GM18951 (cell line): ENCODE results near the gene DPP8.

ENCODE experiments used
- POLR2A ChIP-seq: IDR thresholded peaks from 4 replicates; pipeline ENCODE4 v1.6.1; 2011; ENCODE audit warnings: mild to moderate bottlenecking; ENCODE audit not compliant: insufficient read length, insufficient read depth; ENCODE audit errors: extremely low read depth
- in situ Hi-C: fragments of 300-500 bp; cut with MboI; formaldehyde crosslinking; loops from one replicate; pipeline ENCODE4 v1.12.0; 2022; ENCODE audit warnings: low sequenced_read_pairs, mixed read lengths, inconsistent platforms; ENCODE audit not compliant: unreplicated experiment

DPP8 gene

DNA sequence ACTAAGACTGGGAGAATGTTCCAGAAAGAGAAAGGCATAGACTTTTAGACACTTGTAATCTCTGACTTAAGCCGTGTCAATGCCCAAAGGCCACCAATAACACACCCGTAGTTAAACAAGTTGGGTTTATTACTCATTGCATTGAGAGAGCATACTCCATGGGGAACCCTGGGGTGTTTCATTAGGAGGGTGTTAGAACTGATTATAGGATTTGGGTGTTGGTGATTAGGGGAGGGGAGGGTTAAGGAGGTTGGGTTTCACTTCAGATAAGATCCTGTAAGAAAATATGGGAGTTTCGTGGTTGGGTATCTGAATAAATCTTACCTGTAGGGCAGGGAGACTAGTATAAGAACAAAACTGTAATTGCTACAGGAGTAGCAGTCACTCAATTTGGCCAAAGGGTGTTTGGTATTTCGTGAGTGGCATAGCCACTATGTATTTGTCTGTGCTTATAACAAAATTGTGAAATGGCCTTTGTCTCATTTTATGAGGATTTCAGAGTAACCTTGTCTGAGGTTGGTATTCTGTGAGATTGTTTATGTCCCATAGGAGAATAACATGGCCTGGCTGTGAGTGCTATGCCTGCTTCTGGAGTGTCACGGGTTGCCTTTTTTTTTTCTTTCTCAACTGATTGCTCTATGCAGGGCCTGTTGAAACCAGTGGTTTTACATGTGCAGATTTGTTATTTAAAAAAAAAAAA, 15.7 kb upstream of the DPP8 start:
- TF ChIP-seq POLR2A: no peak

DNA sequence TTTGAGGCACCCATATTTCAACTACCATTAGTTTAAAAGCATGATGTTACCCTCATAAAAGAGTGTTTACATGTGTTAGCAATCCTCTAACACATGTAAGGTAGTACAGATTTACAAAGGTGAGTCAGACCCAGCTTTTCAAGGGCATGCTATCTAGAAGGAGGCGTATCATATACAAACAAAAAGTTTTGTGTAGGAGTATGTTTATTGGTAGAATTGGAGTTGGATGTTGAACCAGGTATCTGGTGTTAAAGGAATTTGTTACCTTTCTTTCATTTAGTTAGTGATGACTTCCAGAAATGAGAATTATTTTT, 15.2 kb upstream of the DPP8 start:
- in situ Hi-C loops: no loop called here
- no peak for TF ChIP-seq POLR2A

More for the DNA sequence above, 15.7 kb upstream of the DPP8 start:
- in situ Hi-C loops: no loop called here

DNA sequence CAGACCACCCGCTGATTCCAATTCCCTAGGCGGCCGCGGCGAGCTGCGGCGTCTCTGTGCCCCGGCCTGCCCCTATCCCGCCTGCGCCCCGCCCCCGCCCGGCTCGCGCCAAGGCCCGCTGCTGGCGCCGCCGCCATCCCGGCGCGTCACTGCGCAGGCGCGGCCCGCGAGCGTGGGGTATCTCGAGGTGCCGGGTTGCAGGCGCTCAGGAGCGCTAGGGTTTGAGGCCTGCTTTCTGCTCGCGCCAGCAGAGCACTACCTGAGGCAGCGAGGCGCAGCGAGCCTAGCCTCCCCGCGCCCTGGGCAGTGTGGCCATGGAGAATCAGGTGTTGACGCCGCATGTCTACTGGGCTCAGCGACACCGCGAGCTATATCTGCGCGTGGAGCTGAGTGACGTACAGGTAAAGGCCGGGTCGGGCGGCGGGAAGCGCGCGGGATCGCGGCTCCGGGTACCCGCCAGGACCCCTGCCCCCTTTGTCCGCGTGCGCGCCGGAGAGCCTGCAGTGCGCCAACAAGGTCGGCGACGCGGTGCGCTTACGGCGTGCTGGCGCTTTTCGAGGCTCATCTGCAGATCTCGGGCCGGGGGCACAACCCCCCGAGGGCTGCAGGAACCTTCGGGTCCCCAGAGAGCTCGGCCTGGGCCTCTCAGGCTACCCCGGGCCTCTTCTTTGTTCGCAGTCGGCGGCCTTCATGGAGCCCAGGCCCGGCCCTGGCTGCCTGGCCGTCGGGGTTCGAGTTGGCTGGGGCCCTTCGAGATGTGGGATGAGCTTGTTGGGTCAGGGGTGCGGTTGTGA, 13.0 kb upstream of the DPP8 start, which contains the start of gene HACD3:
TSS of gene HACD3 (plus strand) at position 146 of the 794 bp plus-strand sequence. CDS start at position 315, 169 bp downstream.
- TF ChIP-seq POLR2A: peak; percentile 79
- in situ Hi-C loops: no loop called here

DNA sequence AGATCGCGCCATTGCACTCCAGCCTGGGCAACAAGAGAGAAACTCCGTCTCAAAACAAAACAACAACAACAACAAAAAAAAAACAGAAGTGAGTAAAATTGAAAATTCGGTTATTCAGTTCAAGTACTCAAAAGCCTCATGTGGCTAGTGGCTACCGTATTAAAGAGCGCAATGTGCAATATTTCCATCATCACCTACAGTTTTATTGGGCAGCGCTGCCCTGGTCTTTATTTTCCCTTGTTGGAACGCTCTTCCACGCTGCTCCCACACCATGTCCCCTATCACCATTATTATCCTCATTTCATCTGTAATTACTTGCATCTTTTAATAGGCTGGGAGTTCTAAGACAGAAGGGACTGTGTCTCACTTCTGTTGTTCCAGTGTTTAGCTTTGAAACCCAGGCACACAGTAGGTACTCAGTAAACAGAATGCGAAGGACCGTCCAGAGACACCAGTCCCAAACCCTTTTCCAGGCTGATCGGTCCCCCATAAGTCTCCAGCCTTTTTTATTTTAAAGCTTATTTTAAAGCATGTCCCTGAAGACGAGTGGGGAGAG, 12.4 kb upstream of the DPP8 start:
- in situ Hi-C loops: no loop called here
- no peak for TF ChIP-seq POLR2A

- in situ Hi-C loops: no loop called here
- no peak for TF ChIP-seq POLR2A
These were observed 11.1 kb upstream of the DPP8 start for GRCh38 chr15:65528461-65529060.

- no peak for TF ChIP-seq POLR2A
- in situ Hi-C loops: no loop called here
These were observed 8.1 kb upstream of the DPP8 start for GRCh38 chr15:65525622-65526021.

GRCh38 chr15:65524226-65524625, 6.7 kb upstream of the DPP8 start:
- no peak for TF ChIP-seq POLR2A
- in situ Hi-C loops: no loop called here

GRCh38 chr15:65521350-65521749, 3.9 kb upstream of the DPP8 start:
- TF ChIP-seq POLR2A: no peak
- in situ Hi-C loops: no loop called here

DNA sequence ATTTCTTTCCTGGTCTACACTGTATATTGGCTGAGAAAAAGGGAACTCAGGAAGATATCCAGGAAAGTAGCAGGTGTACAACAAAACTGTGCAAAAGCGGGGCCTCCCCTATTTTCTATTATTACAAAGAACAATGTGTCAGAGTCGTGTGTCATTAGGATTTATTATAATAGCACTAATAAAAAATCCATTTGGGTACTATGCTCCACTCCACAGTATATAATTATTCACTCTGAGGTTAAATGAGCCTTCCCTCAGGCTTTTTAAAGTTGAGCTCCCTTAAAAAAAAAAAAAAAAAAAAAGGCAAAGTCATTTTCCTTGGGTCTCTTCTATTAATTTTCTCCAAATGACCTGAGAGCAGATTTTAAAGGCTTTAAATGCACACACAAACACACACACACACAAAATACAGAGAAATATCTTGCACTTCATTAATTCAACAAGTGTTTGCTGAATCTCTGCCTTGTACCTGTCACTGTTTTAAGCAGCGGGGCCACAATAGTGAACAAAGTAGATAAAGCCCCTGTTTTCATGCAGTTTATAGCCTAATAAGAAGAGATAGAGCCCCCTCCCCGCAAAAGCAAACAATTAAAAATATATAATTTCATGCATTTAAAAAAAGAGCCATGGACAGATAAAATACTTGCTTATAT, 1.3 kb upstream of the DPP8 start:
- in situ Hi-C loops: no loop called here
- TF ChIP-seq POLR2A: no peak

GRCh38 chr15:65517866-65518207, 348 bp upstream of the DPP8 start:
- TF ChIP-seq POLR2A: no peak
- in situ Hi-C loops: no loop called here

GRCh38 chr15:65512807-65513416, 4.6 kb downstream of the DPP8 start:
- in situ Hi-C loops: no loop called here
- TF ChIP-seq POLR2A: no peak

DNA sequence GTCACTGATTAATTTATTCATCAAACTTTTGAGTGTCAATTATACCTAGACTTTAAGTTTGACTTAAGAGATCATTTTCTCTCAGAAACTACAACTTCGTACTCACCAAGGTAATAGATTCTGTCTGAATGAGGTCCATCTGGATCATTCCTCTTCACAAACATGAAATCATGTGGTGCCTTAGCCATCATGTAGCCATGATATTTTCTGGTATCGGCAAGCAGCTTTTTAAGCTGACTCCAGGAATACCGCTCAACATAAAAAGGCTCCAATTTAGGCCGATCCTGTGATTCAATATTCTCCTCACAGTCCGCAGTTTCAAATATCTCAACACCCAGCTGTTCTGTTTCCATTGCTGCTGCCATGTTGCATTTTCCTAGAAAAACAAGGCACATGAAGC, 5.3 kb downstream of the DPP8 start:
- no peak for TF ChIP-seq POLR2A
- in situ Hi-C loops: no loop called here

GRCh38 chr15:65509321-65509720, 8.2 kb downstream of the DPP8 start:
- no peak for TF ChIP-seq POLR2A
- in situ Hi-C loops: no loop called here
